PC-3 (cell line): Measurements from ENCODE around the gene CNTFR. TPM values are rescaled to one million over a fixed set of nuclear protein-coding genes. Genes with fewer than 3 reads are reported as not detected.

ENCODE experiments used
- ATAC-seq: fragments of 200-7000 bp; cut with Tn5 transposase; 2 replicates; pipeline ENCODE4 v1.9.1; 2020; ENCODE audit warnings: mild to moderate bottlenecking, moderate library complexity
- BruUV-seq: library from RNA; stranded (reverse); fragments of 400-500 nt; replicated peaks from 2 replicates; lab custom pipeline; 2021; lab: Mats Ljungman, UMichigan
- CTCF ChIA-PET: fragments of 300-600 bp; sonication (Branson Sonifier 250); formaldehyde crosslinking; loops from one replicate; lab custom pipeline; 2022; ENCODE audit warnings: antibody characterized with exemption; lab: Charles Lee
- POLR2A ChIA-PET: fragments of 300-600 bp; sonication (Branson Sonifier 250); formaldehyde crosslinking; loops from one replicate; lab custom pipeline; 2022; ENCODE audit warnings: antibody characterized with exemption; ENCODE audit not compliant: unreplicated experiment; lab: Charles Lee
- DNase-seq: peaks from one replicate; pipeline ENCODE4 v3.0.0-alpha.2; 2015
- H2AFZ ChIP-seq: fragments of 300-600 bp; sonication (generic); 2 replicates; pipeline ENCODE4 v1.6.0; 2016; ENCODE audit warnings: antibody characterized with exemption, low read length
- H3F3A ChIP-seq: fragments of 300-600 bp; sonication (generic); one replicate; pipeline ENCODE4 v1.6.0; 2017; ENCODE audit warnings: antibody characterized with exemption, low read length, control low read depth, mild to moderate bottlenecking; ENCODE audit not compliant: unreplicated experiment
- H3K27ac ChIP-seq: fragments of 300-600 bp; sonication (generic); 2 replicates; pipeline ENCODE4 v1.5.1; 2016; ENCODE audit warnings: mild to moderate bottlenecking, low read length
- H3K27me3 ChIP-seq: fragments of 300-600 bp; sonication (generic); 2 replicates; pipeline ENCODE4 v1.6.1; 2016; ENCODE audit warnings: low read length, mixed read lengths
- H3K36me3 ChIP-seq: fragments of 300-600 bp; sonication (generic); 2 replicates; pipeline ENCODE4 v1.6.1; 2016; ENCODE audit warnings: low read depth, mixed run types, low read length, mixed read lengths
- H3K4me1 ChIP-seq: fragments of 300-600 bp; sonication (generic); 2 replicates; pipeline ENCODE4 v1.5.1; 2016; ENCODE audit warnings: low read length; ENCODE audit not compliant: insufficient read depth
- H3K4me2 ChIP-seq: fragments of 300-600 bp; sonication (generic); 2 replicates; pipeline ENCODE4 v1.6.0; 2016; ENCODE audit warnings: low read length
- H3K4me3 ChIP-seq: fragments of 300-600 bp; sonication (generic); 2 replicates; pipeline ENCODE4 v1.5.1; 2016; ENCODE audit warnings: mild to moderate bottlenecking, low read length, mixed read lengths
- H3K79me2 ChIP-seq: fragments of 300-600 bp; sonication (generic); 2 replicates; pipeline ENCODE4 v1.6.1; 2017; ENCODE audit warnings: low read length, mixed read lengths
- H3K9ac ChIP-seq: fragments of 300-600 bp; sonication (generic); 2 replicates; pipeline ENCODE4 v1.6.0; 2016; ENCODE audit warnings: mild to moderate bottlenecking, low read length
- H3K9me2 ChIP-seq: fragments of 300-600 bp; sonication (generic); replicated peaks from 2 replicates; pipeline ENCODE4 v1.6.1; 2016; ENCODE audit warnings: mixed run types, low read length, mixed read lengths
- H3K9me3 ChIP-seq: fragments of 300-600 bp; sonication (generic); 2 replicates; pipeline ENCODE4 v1.6.1; 2016; ENCODE audit warnings: low read length, mixed read lengths
- H4K20me1 ChIP-seq: fragments of 300-600 bp; sonication (generic); 2 replicates; pipeline ENCODE4 v1.6.1; 2016; ENCODE audit warnings: low read length, mixed read lengths
- EZH2 ChIP-seq: fragments of 300-600 bp; sonication (generic); IDR thresholded peaks from one replicate; pipeline ENCODE4 v1.6.1; 2017; ENCODE audit warnings: antibody characterized with exemption, mild to moderate bottlenecking, low read length; ENCODE audit not compliant: unreplicated experiment
- EZH2phosphoT487 ChIP-seq: fragments of 300-600 bp; sonication (generic); IDR thresholded peaks from 2 replicates; pipeline ENCODE4 v1.6.1; 2018; ENCODE audit warnings: mild to moderate bottlenecking, antibody characterized with exemption, low read length, borderline replicate concordance
- intact Hi-C: fragments of 100-400 bp; cut with micrococcal nuclease; formaldehyde crosslinking; loops from 2 replicates; pipeline ENCODE4 v1.9.0; 2023
- total RNA-seq: library from RNA; depleted of rRNA; stranded (reverse); fragments of >200 nt; gene quantifications from 2 replicates; pipeline ENCODE4 v1.2.3, GENCODE V29; 2014
- TF ChIP-seq, protein P1 (sequence below): fragments of 300-600 bp; sonication (generic); conservative IDR thresholded peaks from 2 replicates; pipeline ENCODE4 v1.5.1; 2017; ENCODE audit warnings: antibody characterized with exemption, low read depth, mild to moderate bottlenecking, low read length

CNTFR gene
- total RNA-seq, 1 experiment from 2014 or later: not detected

DNA sequence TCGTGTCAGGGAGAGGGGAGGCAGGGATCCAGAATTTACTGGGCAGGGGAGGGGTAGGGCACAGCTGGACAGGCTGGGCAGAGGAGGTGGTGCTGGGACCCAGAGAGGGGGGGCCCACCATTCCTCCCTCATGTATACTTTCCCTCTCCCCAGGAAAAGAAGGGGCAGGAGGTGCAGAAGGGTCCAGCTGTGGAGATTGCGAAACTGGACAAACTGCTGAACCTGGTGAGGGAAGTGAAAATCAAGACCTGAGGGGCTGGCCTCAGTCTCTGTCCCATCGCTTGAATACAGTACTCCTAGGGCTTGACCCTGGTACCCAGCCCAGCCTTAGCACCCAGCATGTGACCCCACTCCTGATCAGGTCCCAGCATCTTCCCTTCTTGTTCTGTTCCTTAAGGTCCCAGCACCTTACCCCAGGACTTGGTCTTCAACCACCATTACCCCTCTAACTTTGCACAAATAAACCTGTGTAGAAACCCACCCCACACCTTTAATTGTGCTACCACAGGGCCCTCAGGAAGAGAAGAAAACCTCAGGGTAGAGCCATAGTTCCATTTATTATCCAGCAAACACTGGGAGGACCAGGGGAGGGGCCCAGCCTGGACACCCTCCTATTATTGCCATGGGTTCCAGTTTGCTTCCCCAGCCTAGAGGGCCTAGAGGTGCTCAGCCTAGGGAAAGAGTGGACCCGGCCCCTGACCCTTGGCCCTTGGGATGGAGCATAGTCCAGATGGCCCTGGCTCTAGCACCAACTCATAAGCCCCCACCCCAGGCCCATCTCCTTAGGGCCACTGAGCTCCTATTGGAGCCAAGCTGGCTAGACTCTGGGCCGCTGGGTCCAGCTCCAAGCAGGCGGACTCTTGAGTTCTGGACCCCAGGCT lies 68.8 kb downstream of the CNTFR start:
- Histone ChIP-seq H4K20me1 (no peaks in the 10 kb centered on the region), H3K4me3 (no peak overlapping the region), H3K4me1 (peaks cover 3% of the 10 kb centered on the region; the same call in 1 of the 2 replicates), H3K27me3 (no peaks in the 10 kb centered on the region), H3K36me3 (no peaks in the 10 kb centered on the region), H3K27ac (no peak overlapping the region), H3K9ac (no peak overlapping the region), H3K4me2 (no peak overlapping the region), H3K79me2 (no peaks in the 10 kb centered on the region), H2AFZ (no peak overlapping the region), H3K9me3 (no peaks in the 10 kb centered on the region), H3K9me2 (no peaks in the 10 kb centered on the region), H3F3A (no peaks in the 10 kb centered on the region)
- intact Hi-C loops: no loop called here
- no peak for ATAC-seq
- ChIA-PET POLR2A (no interaction called here), CTCF (no interaction called here)
- no peak for TF ChIP-seq EZH2phosphoT487
- TF ChIP-seq, protein P1, sequence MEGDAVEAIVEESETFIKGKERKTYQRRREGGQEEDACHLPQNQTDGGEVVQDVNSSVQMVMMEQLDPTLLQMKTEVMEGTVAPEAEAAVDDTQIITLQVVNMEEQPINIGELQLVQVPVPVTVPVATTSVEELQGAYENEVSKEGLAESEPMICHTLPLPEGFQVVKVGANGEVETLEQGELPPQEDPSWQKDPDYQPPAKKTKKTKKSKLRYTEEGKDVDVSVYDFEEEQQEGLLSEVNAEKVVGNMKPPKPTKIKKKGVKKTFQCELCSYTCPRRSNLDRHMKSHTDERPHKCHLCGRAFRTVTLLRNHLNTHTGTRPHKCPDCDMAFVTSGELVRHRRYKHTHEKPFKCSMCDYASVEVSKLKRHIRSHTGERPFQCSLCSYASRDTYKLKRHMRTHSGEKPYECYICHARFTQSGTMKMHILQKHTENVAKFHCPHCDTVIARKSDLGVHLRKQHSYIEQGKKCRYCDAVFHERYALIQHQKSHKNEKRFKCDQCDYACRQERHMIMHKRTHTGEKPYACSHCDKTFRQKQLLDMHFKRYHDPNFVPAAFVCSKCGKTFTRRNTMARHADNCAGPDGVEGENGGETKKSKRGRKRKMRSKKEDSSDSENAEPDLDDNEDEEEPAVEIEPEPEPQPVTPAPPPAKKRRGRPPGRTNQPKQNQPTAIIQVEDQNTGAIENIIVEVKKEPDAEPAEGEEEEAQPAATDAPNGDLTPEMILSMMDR: no peak
- TF ChIP-seq EZH2: no peak
- DNase-seq: no peak
- BruUV-seq: no TSS peak

DNA sequence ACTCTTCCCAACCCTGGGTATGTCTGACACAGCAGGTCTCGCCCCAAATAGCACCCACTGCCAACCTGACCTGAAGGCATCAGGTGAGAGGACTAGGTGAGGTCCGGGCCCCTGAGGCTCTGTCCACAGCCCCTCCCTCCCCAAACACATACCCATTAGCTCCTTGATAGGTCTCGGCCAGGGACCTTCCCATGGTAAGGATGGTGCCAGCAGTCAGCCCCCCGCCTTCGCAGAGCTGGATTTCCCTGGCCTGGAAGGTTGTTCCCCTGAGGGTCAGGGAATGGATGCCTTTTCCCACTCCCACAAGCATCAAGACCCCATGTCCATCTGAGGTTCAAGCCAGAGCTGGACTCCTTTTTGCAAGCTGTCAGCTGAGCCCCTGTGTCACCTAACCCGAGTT lies 69.4 kb downstream of the CNTFR start:
- POLR2A ChIA-PET: no interaction called here
- Histone ChIP-seq H3F3A (no peaks in the 10 kb centered on the region), H2AFZ (no peak overlapping the region), H3K4me1 (peaks cover 3% of the 10 kb centered on the region; the same call in 1 of the 2 replicates), H3K9me3 (no peaks in the 10 kb centered on the region), H3K4me3 (no peak overlapping the region), H3K36me3 (no peaks in the 10 kb centered on the region), H4K20me1 (no peaks in the 10 kb centered on the region), H3K4me2 (no peak overlapping the region), H3K9ac (no peak overlapping the region), H3K79me2 (no peaks in the 10 kb centered on the region), H3K27me3 (no peaks in the 10 kb centered on the region), H3K9me2 (no peaks in the 10 kb centered on the region), H3K27ac (no peak overlapping the region)
- CTCF ChIA-PET: no interaction called here
- BruUV-seq: no TSS peak
- no peak for TF ChIP-seq EZH2
- TF ChIP-seq, protein P1: no peak
- TF ChIP-seq EZH2phosphoT487: no peak
- ATAC-seq (no peak), DNase-seq (no peak)
- intact Hi-C loops: no loop called here
